Keratinocyte (primary cell): ENCODE results near the gene EYS. TPM values are rescaled to one million over a fixed set of nuclear protein-coding genes. Genes with fewer than 3 reads are reported as not detected.

Source experiments
- DNase-seq: peaks from one replicate; pipeline ENCODE4 v3.0.0-alpha.2; 2011; ENCODE audit warnings: low read depth, missing footprints, low spot score
- FAIRE-seq: peaks from 2 replicates; lab custom pipeline; 2011; peaks lifted over from hg19 to GRCh38; lab: Jason Lieb, UNC
- H2AFZ ChIP-seq: 2 replicates; pipeline ENCODE4 v1.6.0; 2012; ENCODE audit warnings: low read length, control low read depth, inconsistent platforms; ENCODE audit not compliant: control insufficient read depth
- H3K27ac ChIP-seq: 2 replicates; pipeline ENCODE4 v1.5.1; 2011; ENCODE audit warnings: low read length; ENCODE audit not compliant: control insufficient read depth, insufficient read depth
- H3K27me3 ChIP-seq: 3 replicates; pipeline ENCODE4 v1.6.0; 2011; ENCODE audit warnings: low read length; ENCODE audit not compliant: control insufficient read depth, insufficient read depth; ENCODE audit errors: extremely low read depth
- H3K36me3 ChIP-seq, 2 experiments: 2 replicates in 1 of 2; 3 replicates in 1 of 2; pipeline ENCODE4 v1.5.1; 2011; ENCODE audit warnings: low read length in 2 of 2, mild to moderate bottlenecking in 1 of 2; ENCODE audit not compliant: control insufficient read depth in 2 of 2, insufficient read depth in 2 of 2; ENCODE audit errors: extremely low read depth in 1 of 2
- H3K4me1 ChIP-seq: 3 replicates; pipeline ENCODE4 v1.5.1; 2011; ENCODE audit warnings: low read length; ENCODE audit not compliant: control insufficient read depth, insufficient read depth; ENCODE audit errors: extremely low read depth
- H3K4me2 ChIP-seq: 3 replicates; pipeline ENCODE4 v1.6.0; 2011; ENCODE audit warnings: low read depth, low read length; ENCODE audit not compliant: control insufficient read depth, insufficient read depth; ENCODE audit errors: extremely low read depth
- H3K4me3 ChIP-seq, 3 experiments: fragments of 200-600 bp in 1 of 3; sonication (generic) in 1 of 3; 2 replicates in 2 of 3; 3 replicates in 1 of 3; pipeline ENCODE4 v1.5.1; 2011 to 2016; ENCODE audit warnings: low read length in 3 of 3, mild to moderate bottlenecking in 3 of 3, control low read depth in 2 of 3, inconsistent platforms in 1 of 3, low read depth in 1 of 3, mixed read lengths in 1 of 3, mixed run types in 1 of 3, moderate library complexity in 1 of 3; ENCODE audit not compliant: control insufficient read depth in 2 of 3, insufficient read depth in 2 of 3; ENCODE audit errors: extremely low read depth in 1 of 3
- H3K79me2 ChIP-seq: 2 replicates; pipeline ENCODE4 v1.6.0; 2012; ENCODE audit warnings: low read length; ENCODE audit not compliant: control insufficient read depth, insufficient read depth
- H3K9ac ChIP-seq: 3 replicates; pipeline ENCODE4 v1.6.0; 2011; ENCODE audit warnings: low read length; ENCODE audit not compliant: control insufficient read depth, insufficient read depth; ENCODE audit errors: extremely low read depth
- H3K9me1 ChIP-seq: 3 replicates; pipeline ENCODE4 v1.6.0; 2011; ENCODE audit warnings: low read length; ENCODE audit not compliant: control insufficient read depth, insufficient read depth; ENCODE audit errors: extremely low read depth
- H3K9me3 ChIP-seq: 2 replicates; pipeline ENCODE4 v1.5.1; 2012; ENCODE audit warnings: low read depth, low read length; ENCODE audit not compliant: control insufficient read depth
- H4K20me1 ChIP-seq: 3 replicates; pipeline ENCODE4 v1.6.0; 2011; ENCODE audit warnings: low read length; ENCODE audit not compliant: control insufficient read depth, insufficient read depth; ENCODE audit errors: extremely low read depth
- CTCF ChIP-seq, 3 experiments: IDR thresholded peaks in 1 of 3; conservative IDR thresholded peaks in 1 of 3; optimal IDR thresholded peaks in 1 of 3; 2 replicates in 2 of 3; 3 replicates in 1 of 3; pipeline versions ENCODE3 to v1.5.1; 2011; ENCODE audit warnings: low read length in 3 of 3, mild to moderate bottlenecking in 3 of 3, moderate library complexity in 2 of 3, control low read depth in 1 of 3, inconsistent platforms in 1 of 3; ENCODE audit not compliant: insufficient read depth in 2 of 3; ENCODE audit errors: extremely low read depth in 1 of 3
- EZH2 ChIP-seq: IDR thresholded peaks from one replicate; pipeline ENCODE4 v1.6.1; 2012; ENCODE audit warnings: inconsistent platforms, mild to moderate bottlenecking, low read length, moderate library complexity
- dilution Hi-C: fragments of 300-500 bp; cut with MboI; formaldehyde crosslinking; loops from one replicate; pipeline ENCODE4 v1.7.0; 2020; ENCODE audit warnings: low sequenced_read_pairs; ENCODE audit not compliant: extremely low pct_ligation_motif_present
- polyA plus RNA-seq, 5 experiments: library from polyadenylated mRNA; depleted of rRNA in 3 of 5; stranded (reverse) in 3 of 5; stranded (forward) in 1 of 5; unstranded in 1 of 5; fragments of >200 nt; gene quantifications; 1 replicate in 1 of 5; 2 replicates in 3 of 5; 3 replicates in 1 of 5; pipeline versions ENCODE4 v1.2.1 to v1.2.3, GENCODE V29; 2011 to 2012; ENCODE audit warnings: missing spikeins in 2 of 5, low read depth in 1 of 5, low replicate concordance in 1 of 5

Gene EYS
- polyA plus RNA-seq, 1 donor (not counting 4 experiments of a cell fraction or from before 2014, with no cell fraction given): 0.34 TPM

- TF ChIP-seq EZH2 (no peak), CTCF (optimal IDR thresholded peaks at IDR 0.05 in 1 of 3, IDR thresholded peaks at IDR 0.05 in 1 of 3, conservative IDR thresholded peaks at IDR 0.05 in 1 of 3; ENCODE audit: extremely low read depth in 1 of 3, insufficient read depth in 2 of 3, low read length in 3 of 3) (no peak)
- Histone ChIP-seq H3K9ac (no peak overlapping the region), H4K20me1 (no peaks in the 10 kb centered on the region), H3K27ac (no peak overlapping the region), H3K4me2 (no peak overlapping the region), H3K9me1 (no peaks in the 10 kb centered on the region), H3K36me3 (no peaks in the 10 kb centered on the region), H3K79me2 (no peaks in the 10 kb centered on the region), H3K4me3 (no peak overlapping the region), H3K27me3 (no peaks in the 10 kb centered on the region), H3K4me1 (no peaks in the 10 kb centered on the region), H3K9me3 (no peaks in the 10 kb centered on the region), H2AFZ (no peak overlapping the region)
- FAIRE-seq (no peak), DNase-seq (no peak)
- dilution Hi-C loops: no loop called here
Measured at GRCh38 chr6:64914124-64914523, 792.9 kb downstream of the EYS start.

DNA sequence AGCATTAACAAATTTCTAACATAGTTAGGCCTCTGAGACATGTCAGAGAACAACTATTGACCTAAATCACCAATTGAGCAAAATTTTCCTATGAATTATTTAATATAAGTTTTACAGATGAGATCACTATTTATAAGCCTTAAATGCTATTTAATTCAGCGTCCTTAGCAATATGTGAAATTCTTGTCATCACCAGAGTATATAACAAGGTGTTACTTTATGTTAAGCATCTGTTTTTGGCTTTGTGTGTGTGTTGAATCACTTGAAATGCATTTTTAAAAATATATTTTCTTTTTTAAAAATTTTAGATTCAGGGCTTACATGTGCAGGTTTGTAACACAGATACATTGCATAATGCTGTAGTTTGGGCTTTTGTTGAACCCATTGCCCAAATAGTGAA, 794.1 kb downstream of the EYS start:
- no peak overlapping the region for H3K27ac ChIP-seq
- H3K9me3 ChIP-seq: no peaks in the 10 kb centered on the region
- no peaks in the 10 kb centered on the region for H3K4me1 ChIP-seq
- H2AFZ ChIP-seq: no peak overlapping the region
- TF ChIP-seq CTCF (optimal IDR thresholded peaks at IDR 0.05 in 1 of 3, IDR thresholded peaks at IDR 0.05 in 1 of 3, conservative IDR thresholded peaks at IDR 0.05 in 1 of 3; ENCODE audit: extremely low read depth in 1 of 3, insufficient read depth in 2 of 3, low read length in 3 of 3) (no peak), EZH2 (no peak)
- no peak overlapping the region for H3K4me3 ChIP-seq
- dilution Hi-C loops: no loop called here
- H3K4me2 ChIP-seq: no peak overlapping the region
- no peak overlapping the region for H3K9ac ChIP-seq
- no peaks in the 10 kb centered on the region for H3K27me3 ChIP-seq
- DNase-seq (no peak), FAIRE-seq (no peak)
- H3K79me2 ChIP-seq: no peaks in the 10 kb centered on the region
- H3K36me3 ChIP-seq: no peaks in the 10 kb centered on the region
- no peaks in the 10 kb centered on the region for H3K9me1 ChIP-seq
- H4K20me1 ChIP-seq: no peaks in the 10 kb centered on the region
